ENCODE measurements around the gene ANKRD11.

Gene ANKRD11

DNA sequence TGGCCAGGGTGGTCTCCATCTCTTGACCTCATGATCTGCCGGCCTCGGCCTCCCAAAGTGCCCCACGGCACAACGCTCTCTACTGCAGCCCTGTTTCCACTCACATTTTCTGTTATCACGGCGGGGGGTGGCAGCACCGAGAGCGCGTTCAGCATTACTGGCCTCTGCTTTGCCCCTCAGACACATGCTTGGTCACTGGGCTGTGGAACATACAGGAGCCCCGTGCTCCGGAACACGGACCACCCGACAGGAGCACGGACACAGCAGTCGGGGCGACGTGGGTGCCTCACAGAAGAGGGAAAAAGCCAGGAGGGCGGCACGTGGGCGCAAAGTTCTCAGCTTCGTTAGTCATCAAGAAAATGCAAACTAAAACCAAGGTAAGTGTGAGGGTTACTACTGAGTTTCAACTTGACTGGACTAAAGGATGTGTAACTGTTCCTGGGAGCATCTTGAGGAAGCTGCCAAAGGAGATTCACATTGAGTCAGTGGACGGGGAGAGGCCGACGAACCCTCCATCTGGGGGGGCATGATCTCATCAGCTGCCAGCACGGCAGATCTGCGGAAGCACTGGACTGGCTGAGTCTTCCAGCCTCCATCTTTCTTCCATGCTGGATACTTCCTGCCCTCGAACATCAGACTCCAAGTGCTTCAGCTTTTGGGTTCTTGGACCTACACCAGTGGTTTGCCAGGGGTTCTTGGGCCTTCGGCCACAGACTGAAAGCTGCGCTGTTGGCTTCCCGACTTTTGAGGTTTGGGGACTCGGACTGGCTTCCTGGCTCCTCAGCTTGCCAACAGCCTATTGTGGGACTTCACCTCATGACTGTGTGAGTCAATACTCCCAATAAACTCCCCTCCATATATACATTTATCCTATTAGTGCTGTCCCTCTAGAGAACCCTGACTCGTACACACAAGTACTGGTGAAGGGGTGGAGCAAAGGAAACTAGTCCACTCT lies 166.0 kb downstream of the ANKRD11 start:
- Mint-ChIP-seq H3K4me3 (peak overlapping the region; percentile 77), H3K27ac (peak overlapping the region; percentile 96), H3K4me1 (peaks cover 95% of the 10 kb centered on the region), H3K36me3 (peaks cover 80% of the 10 kb centered on the region), H3K9me3 (no peaks in the 10 kb centered on the region)
- ATAC-seq = peak; percentile 85
- peak; percentile 43 to 77 for DNase-seq (ENCODE audit: low spot score in 2 of 2)

DNA sequence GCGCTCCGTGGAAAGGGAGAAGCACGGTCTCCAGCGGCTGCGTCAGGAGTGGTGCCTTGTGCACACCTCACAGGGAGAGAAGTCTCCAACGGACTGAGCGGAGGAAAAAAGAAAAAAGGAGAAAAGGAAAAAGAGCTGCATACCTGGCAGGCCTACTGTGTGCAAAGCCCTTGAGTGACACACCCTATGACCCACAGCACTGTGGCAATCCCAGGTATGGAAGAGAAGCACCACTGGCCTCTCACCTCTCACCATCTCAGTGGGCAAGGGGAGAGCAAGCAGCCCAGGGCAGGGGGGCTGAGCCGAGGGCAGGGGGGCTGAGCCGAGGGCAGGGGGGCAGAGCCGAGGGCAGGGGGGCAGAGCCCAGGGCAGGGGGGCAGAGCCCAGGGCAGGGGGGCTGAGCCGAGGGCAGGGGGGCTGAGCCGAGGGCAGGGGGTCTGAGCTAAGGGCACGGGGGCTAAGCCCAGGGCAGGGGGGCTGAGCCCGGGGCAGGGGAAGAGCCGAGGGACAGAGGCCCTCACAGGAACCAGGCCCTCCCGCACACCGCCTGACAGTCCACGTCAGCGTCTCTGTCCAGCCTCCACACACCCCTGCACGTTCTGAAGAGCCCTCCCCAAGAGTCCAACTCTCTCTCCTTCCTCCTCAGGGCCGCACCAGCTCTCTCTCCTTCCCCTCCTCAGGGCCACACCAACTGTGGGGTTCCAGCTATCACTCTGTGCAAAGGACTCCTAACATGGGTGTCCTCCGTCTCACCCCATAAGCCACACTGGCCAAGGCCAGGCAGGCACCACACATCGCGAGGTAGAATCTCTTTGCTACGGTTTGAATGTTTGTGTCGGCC lies 167.0 kb downstream of the ANKRD11 start:
- Mint-ChIP-seq H3K27ac (peak overlapping the region; percentile 96), H3K4me1 (peaks cover 98% of the 10 kb centered on the region), H3K9me3 (no peaks in the 10 kb centered on the region), H3K36me3 (peaks cover 80% of the 10 kb centered on the region), H3K4me3 (peak overlapping the region; percentile 77)
- DNase-seq (ENCODE audit: low spot score in 2 of 2) (no peak), ATAC-seq (no peak)

DNA sequence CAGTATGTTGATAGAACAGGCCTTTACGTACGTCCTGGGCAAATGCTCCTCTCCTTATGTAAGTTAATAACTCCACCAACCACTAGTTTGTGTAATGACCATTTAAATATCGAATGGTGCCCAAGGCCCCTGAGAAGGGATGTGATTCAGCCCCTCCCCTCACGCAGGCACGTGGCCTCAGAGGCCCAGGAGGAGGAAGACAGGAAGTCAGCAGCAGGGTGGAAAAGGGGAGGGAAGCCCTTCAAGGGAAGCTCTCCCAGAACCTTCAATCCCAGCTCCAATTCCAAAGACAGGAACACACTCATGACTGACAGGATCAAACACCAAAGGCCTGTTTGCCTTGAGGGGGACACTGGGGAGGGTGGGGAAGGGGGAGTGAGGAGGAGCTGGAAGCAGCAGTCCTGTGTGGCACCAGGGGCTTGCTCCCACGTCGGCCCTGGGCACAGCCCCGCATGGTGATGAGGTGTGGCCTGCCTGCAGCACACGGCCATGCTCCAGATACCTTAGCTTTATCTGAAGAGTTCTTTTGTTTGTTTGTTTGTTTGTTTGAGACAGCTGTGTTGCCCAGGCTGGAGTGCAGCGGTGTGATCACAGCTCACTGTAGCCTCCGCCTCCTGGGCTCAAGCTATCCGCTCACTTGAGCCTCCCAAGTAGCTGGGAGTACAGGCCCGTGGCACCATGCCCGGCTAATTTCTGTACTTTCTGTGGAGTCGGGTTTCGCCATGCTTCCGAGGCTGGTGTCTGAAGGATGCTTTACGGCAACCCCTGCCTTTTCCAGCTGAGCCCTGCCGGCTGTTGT lies 167.8 kb downstream of the ANKRD11 start:
- H3K4me3 Mint-ChIP-seq = peak overlapping the region; percentile 77

DNA sequence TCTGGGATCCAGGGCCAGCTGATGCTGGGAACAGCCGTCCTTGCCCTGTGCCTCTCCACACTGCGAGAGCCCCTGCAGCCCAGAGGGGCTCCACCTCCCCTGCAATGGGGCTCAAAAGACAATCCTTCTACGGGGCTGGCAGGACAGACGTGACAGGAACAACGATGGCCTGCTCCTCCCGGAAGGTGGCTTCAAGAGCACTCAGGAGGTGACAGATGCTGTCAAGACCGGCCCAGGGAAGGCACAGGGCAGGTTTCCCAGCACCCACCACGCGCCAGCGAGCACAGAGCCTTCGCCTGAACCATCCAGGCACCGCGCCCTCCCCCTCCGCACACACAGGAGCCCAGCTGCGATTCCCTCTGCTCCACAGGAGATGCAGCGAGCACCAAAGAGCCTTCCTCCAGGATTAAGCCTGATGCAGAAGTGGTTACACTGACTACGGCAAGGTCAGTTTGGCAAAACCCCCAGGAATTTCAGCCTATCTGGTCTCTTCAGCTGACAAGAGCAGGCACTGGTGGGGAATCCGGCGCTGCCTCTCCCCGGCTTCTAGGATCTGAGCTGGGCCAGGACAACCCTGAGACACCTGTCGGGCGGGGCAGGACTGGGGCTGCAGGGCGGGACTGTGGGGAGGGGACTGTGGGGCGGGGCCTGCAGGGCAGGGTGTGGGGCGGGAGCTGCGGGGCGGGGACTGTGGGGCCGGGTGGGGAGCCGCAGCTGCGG lies 169.4 kb downstream of the ANKRD11 start:
- Mint-ChIP-seq H3K27ac (peak overlapping the region; percentile 97), H3K9me3 (no peaks in the 10 kb centered on the region), H3K4me3 (peak overlapping the region; percentile 81), H3K36me3 (peaks cover 90% of the 10 kb centered on the region), H3K4me1 (peaks cover 98% of the 10 kb centered on the region)
- ATAC-seq = no peak
- no peak for DNase-seq (ENCODE audit: low spot score in 2 of 2)

More for the DNA sequence above, 167.8 kb downstream of the ANKRD11 start:
- Mint-ChIP-seq H3K36me3 (peaks cover 80% of the 10 kb centered on the region), H3K9me3 (no peaks in the 10 kb centered on the region), H3K27ac (peak overlapping the region; percentile 96), H3K4me1 (peaks cover 98% of the 10 kb centered on the region)
- ATAC-seq (no peak), DNase-seq (ENCODE audit: low spot score in 2 of 2) (no peak)

DNA sequence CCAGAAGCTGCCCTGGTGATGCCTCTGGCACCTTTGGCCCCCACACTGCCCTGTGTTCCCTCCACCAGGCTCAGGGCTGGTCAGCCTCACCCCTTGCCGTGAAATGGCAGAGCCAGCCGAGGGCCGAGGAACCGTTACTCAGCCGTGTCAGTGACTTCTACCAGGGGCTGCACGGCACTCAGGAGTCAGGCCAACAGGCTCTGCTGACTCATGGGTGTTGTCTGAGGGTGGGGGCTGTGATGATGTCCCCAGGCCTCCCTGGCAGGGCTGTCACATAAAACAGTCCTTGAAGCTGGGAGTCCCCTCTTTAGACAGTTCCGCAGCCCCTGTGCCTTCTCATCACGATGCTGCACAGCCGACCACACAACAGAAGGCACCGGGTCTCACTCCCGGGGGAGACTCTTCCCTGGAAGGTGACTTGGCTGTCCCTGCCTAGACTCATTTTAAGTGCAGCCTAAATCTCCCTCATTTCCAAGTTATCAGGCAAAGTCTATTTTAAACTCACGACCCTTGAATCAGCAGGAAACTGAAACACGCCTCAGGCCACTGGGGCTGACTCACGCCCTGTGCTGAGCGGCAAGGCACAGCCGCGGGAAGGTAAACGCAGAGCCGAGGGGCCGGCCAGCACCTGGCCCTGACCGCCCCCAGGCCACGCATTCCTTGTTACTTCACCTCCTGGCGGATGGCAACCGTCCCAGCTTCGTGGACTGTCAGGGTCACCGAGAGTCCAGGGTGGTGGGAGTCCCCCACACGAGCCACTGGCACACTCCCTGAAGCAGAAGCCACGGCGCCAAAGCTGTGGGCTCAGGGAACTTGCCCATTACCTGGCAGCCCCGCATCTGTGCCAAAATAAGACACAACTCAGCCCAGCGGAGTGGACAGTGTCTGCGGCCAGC lies 170.2 kb downstream of the ANKRD11 start:
- peaks cover 91% of the 10 kb centered on the region for H3K36me3 Mint-ChIP-seq
- peak; percentile 73 for ATAC-seq
- peak; percentile 45 to 69 for DNase-seq (ENCODE audit: low spot score in 2 of 2)

DNA sequence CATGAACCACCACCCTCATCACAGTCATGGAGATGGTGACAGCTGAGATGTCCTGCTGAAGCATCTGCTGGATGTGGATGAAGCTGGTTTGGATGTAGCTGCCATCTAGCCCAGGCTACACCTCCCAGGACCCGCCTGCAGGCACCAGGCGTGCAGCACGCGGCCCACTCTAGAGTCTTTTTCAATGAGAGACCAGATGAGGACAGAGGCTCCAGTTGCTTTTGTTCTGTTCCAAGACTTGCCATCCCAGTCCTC lies 170.8 kb downstream of the ANKRD11 start:
- DNase-seq (ENCODE audit: low spot score in 2 of 2) (no peak), ATAC-seq (no peak)
- Mint-ChIP-seq H3K27ac (peak overlapping the region; percentile 97), H3K4me3 (peak overlapping the region; percentile 81), H3K4me1 (peaks cover 98% of the 10 kb centered on the region), H3K36me3 (peaks cover 91% of the 10 kb centered on the region), H3K9me3 (no peaks in the 10 kb centered on the region)

More for the DNA sequence above, 170.2 kb downstream of the ANKRD11 start:
- H3K27ac Mint-ChIP-seq = peak overlapping the region; percentile 97
- H3K4me3 Mint-ChIP-seq = peak overlapping the region; percentile 81
- no peaks in the 10 kb centered on the region for H3K9me3 Mint-ChIP-seq
- peaks cover 98% of the 10 kb centered on the region for H3K4me1 Mint-ChIP-seq

DNA sequence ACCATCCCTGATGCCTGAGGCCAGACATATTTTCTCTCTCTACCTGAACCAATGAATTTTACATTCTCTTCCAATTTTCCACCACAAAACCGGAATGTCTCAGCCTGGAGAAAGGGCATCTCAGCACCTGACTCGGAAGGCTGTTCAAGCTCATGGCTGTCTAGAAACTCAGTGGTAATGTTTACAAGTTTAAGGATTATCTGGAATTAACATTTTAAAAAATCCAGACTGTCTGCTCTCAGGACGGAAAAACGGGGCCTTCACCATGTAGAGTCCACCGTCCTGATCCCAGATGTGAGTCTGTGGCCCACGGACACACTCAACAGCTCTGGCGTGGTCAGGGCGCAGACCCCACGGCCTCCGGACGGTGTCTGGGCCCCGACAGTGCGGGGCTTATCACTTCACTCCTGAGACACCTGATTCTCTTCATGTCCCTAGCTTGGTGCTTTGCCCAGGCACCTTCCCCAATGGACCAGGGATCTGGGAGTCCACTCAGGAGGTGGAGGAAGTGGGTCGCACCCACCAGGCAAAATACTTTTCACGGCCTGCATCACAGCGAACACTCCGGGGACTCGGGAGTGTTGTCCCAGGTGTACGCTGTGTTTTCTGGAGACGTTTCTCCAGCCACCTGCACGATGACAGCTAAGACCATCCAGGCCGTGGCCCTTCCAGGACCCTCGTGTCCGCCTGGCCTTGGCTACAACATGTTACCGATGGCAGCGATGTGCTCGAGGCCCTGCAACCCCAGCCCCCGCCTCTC lies 171.3 kb downstream of the ANKRD11 start:
- Mint-ChIP-seq H3K4me3 (peak overlapping the region; percentile 81), H3K4me1 (peaks cover 98% of the 10 kb centered on the region), H3K27ac (peak overlapping the region; percentile 97), H3K36me3 (peaks cover 91% of the 10 kb centered on the region), H3K9me3 (no peaks in the 10 kb centered on the region)
- DNase-seq (ENCODE audit: low spot score in 2 of 2) (no peak), ATAC-seq (no peak)

DNA sequence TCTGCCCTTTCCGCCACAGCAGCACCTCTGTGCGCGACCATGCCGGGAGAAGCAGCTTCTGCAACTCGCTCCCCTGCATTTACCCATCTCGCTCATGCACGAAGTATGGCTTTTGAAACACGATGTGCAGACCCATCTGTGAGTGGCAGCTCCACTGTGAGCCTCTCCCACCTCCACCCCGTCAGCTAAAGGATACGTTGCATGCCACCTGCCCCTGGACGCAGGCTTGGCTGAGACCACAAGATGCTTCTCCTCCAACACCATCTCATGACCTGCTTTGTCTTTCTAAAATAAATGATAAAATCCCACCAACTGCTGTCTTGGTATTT lies 172.0 kb downstream of the ANKRD11 start:
- peak overlapping the region; percentile 81 for H3K4me3 Mint-ChIP-seq
- peaks cover 91% of the 10 kb centered on the region for H3K36me3 Mint-ChIP-seq
- no peaks in the 10 kb centered on the region for H3K9me3 Mint-ChIP-seq

DNA sequence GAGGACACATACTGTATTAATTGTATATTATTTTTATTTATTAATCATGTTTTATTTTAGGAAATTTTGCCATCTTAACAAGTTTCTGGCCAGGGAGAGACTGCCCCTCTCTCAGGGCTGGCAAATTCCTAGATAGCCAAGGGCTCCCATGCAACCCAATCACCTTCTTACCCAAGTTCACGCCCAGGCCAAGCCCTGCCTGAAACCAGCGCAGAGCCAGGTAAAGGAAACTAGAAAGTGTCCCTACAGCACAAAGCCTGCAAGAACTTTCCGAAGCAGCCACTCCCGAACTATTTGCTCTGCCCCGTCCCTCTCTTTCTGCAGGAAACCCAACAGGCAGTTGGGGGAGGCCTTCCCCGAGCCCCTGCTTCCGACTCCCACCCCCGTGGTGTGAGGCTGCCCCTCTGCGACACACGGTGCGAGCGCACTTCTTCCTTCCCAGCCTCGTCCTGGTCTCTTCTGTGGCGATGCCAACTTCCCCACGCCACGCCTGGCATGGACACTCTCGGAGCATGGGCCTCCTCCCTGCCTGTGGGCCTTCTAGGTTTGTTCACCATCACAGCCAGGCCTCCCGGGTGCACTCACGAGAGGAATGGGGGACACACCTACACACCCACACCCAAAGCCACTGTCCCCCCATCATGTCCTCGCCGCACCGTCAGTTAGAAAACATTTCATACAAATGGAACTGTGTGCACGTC lies 172.5 kb downstream of the ANKRD11 start:
- peak overlapping the region; percentile 81 for H3K4me3 Mint-ChIP-seq
- no peak for DNase-seq (ENCODE audit: low spot score in 2 of 2)
- peak overlapping the region; percentile 97 for H3K27ac Mint-ChIP-seq
- no peak for ATAC-seq
- H3K4me1 Mint-ChIP-seq = peaks cover 98% of the 10 kb centered on the region
- no peaks in the 10 kb centered on the region for H3K9me3 Mint-ChIP-seq
- H3K36me3 Mint-ChIP-seq = peaks cover 93% of the 10 kb centered on the region

More for the DNA sequence above, 172.0 kb downstream of the ANKRD11 start:
- H3K4me1 Mint-ChIP-seq = peaks cover 98% of the 10 kb centered on the region
- DNase-seq (ENCODE audit: low spot score in 2 of 2) (no peak), ATAC-seq (no peak)
- H3K27ac Mint-ChIP-seq = peak overlapping the region; percentile 97

DNA sequence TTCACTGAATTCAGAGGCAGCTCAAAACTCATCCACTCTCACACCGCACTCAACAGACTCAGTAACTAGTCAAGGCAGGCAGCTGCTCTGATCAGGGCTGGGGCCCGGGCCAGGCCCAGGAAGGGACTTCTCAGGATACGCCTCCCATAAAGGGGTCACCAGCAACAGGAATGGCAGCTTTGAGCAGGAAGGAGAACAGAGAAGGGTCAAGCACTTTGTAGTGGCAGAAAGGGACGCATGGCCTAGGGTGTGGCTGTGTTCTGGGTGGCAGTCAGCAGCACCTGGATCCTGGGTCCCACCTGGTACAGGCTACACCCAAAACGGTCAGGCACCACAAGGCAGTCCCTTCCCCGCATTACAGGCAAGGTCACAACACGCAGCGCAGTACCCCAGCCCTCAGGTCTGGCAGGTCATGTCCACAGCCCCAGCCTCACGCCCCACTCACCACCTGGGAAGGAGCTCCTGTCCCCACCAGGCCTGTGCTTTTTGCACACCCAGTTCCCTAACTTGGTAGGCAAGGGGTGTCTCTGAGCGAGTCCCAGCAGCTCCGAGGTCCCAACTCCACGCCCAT lies 173.2 kb downstream of the ANKRD11 start:
- H3K27ac Mint-ChIP-seq = peak overlapping the region; percentile 97
- H3K9me3 Mint-ChIP-seq = no peaks in the 10 kb centered on the region
- peaks cover 96% of the 10 kb centered on the region for H3K4me1 Mint-ChIP-seq
- H3K36me3 Mint-ChIP-seq = peaks cover 93% of the 10 kb centered on the region
- peak overlapping the region; percentile 81 for H3K4me3 Mint-ChIP-seq
- ATAC-seq (no peak), DNase-seq (ENCODE audit: low spot score in 2 of 2) (no peak)

DNA sequence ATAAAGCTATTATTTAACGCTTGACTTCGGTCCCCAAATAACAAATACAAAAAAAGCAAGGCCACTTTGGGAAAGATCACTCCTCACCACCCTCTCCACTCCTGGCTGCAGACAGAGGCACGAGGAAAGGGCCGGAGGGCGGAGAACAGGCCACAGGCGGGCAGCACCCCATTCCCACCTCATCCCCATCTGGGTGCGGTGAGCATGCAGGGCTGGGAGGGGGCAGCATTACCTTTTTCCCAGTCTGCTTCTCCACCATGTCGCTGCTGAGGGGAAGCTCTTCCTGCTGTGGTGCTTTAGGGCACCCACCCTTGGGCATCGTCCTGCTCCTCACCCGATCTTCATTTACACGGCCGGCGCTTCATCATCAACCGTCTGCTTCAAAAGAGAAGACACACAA lies 173.7 kb downstream of the ANKRD11 start:
- ATAC-seq = no peak
- no peaks in the 10 kb centered on the region for H3K9me3 Mint-ChIP-seq
- peaks cover 93% of the 10 kb centered on the region for H3K36me3 Mint-ChIP-seq

DNA sequence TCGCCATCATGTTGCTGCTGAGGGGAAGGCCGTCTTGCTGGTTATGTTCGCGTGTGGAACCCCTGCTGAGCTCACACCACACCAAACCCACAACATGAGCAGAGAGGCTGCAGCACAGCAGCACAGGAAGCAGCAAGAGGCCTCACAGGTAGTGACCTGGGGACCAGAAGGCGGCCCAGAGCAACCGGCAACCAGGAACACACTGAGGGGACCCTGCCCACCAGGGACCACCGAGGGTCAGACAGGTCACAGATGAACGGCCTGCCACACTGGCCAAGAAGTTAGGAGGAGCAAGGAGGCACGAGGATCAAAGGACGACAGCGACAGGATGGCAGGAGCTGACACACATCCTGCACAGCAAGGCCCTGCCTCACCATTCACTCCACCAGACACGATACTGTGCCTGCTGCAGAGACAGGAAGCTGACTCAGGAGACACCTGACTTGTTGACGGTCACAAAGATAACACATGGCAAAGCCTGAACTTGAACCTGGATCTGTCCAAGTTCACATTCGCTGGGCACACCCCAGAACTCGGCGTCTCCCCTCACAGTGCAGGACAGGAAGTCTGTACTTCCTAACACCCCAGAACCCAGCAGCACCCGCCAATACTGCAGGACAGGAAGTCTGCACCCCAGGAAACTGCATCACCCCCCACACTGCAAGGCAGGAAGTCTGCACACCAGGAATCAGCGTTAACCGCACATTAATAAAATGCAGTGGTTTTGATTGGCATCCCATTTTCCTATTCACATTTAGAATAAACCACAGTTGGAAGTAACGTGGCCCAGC lies 174.4 kb downstream of the ANKRD11 start:
- Mint-ChIP-seq H3K4me3 (peak overlapping the region; percentile 81), H3K9me3 (no peaks in the 10 kb centered on the region), H3K4me1 (peaks cover 92% of the 10 kb centered on the region), H3K36me3 (peaks cover 95% of the 10 kb centered on the region), H3K27ac (peak overlapping the region; percentile 97)
- peak; percentile 52 to 83 for DNase-seq (ENCODE audit: low spot score in 2 of 2)
- ATAC-seq = peak; percentile 85

More for the DNA sequence above, 173.7 kb downstream of the ANKRD11 start:
- Mint-ChIP-seq H3K4me3 (peak overlapping the region; percentile 81), H3K4me1 (peaks cover 91% of the 10 kb centered on the region), H3K27ac (peak overlapping the region; percentile 97)
- DNase-seq (ENCODE audit: low spot score in 2 of 2) = no peak

Data from stimulated activated effector memory CD8-positive, alpha-beta T cell treated with anti-CD3 and anti-CD28 coated beads, Interleukin-12 subunit alpha, Interleukin-12 subunit beta, amount 100 ng/mL, for 72 hours (primary cell).